Breast epithelium (tissue), 4 donors: ENCODE results near the gene ST3GAL6. TPM values are rescaled to one million over a fixed set of nuclear protein-coding genes. Genes with fewer than 3 reads are reported as not detected.

ENCODE experiments used
- DNase-seq, 2 donors: peaks; one replicate each; pipeline ENCODE4 v3.0.0-alpha.2; 2019; ENCODE audit warnings: low spot score in 2 of 2
- H3K27ac ChIP-seq, 2 donors: fragments of 200-600 bp; sonication (generic) in 1 of 2; one replicate each; pipeline ENCODE4 v1.5.1; 2016 to 2019; ENCODE audit warnings: mild to moderate bottlenecking in 1 of 2
- H3K27me3 ChIP-seq, 2 donors: fragments of 200-600 bp; sonication (generic) in 1 of 2; one replicate each; pipeline versions ENCODE4 v1.5.1 to v1.6.0; 2017 to 2019; ENCODE audit warnings: control low read depth in 1 of 2, mild to moderate bottlenecking in 1 of 2
- H3K36me3 ChIP-seq: fragments of 200-600 bp; one replicate; pipeline ENCODE4 v1.5.1; 2019
- H3K4me1 ChIP-seq, 2 donors: fragments of 200-600 bp; sonication (generic); one replicate each; pipeline ENCODE4 v1.5.1; 2016 to 2019; ENCODE audit warnings: control low read depth in 1 of 2
- H3K4me3 ChIP-seq, 3 donors: fragments of 200-600 bp; sonication (generic); 1 replicate in 2 of 3; 2 replicates in 1 of 3; pipeline ENCODE4 v1.5.1; 2016 to 2019; ENCODE audit warnings: mild to moderate bottlenecking in 3 of 3, moderate library complexity in 2 of 3
- H3K9me3 ChIP-seq, 2 donors: fragments of 200-600 bp; sonication (generic) in 1 of 2; one replicate each; pipeline ENCODE4 v1.5.1; 2016 to 2019; ENCODE audit warnings: control low read depth in 1 of 2
- CTCF ChIP-seq, 3 donors: fragments of 450-650 bp; IDR thresholded peaks; one replicate each; pipeline ENCODE4 v1.5.1; 2016 to 2017; ENCODE audit warnings: antibody characterized with exemption in 3 of 3, mild to moderate bottlenecking in 3 of 3, moderate library complexity in 3 of 3
- POLR2A ChIP-seq: fragments of 450-650 bp; IDR thresholded peaks from one replicate; pipeline ENCODE4 v1.6.1; 2016; ENCODE audit warnings: antibody characterized with exemption, mild to moderate bottlenecking, moderate library complexity
- POLR2AphosphoS5 ChIP-seq, 3 donors: sonication (generic); formaldehyde crosslinking; IDR thresholded peaks; one replicate each; pipeline ENCODE4 v1.6.1; 2017; ENCODE audit warnings: antibody characterized with exemption in 3 of 3
- intact Hi-C: fragments of 100-400 bp; cut with DNase I; formaldehyde crosslinking; loops from one replicate; pipeline ENCODE4 v1.15.1; 2023; ENCODE audit warnings: low total_unique reads
- total RNA-seq, 3 donors: library from RNA; depleted of rRNA; stranded (reverse); fragments of >200 nt; gene quantifications; one replicate each; pipeline ENCODE4 v1.1.0, GENCODE V29; 2016

Gene ST3GAL6
- total RNA-seq, 3 donors from 2014 or later: 16.1 to 52.6 (median 22.1) TPM

DNA sequence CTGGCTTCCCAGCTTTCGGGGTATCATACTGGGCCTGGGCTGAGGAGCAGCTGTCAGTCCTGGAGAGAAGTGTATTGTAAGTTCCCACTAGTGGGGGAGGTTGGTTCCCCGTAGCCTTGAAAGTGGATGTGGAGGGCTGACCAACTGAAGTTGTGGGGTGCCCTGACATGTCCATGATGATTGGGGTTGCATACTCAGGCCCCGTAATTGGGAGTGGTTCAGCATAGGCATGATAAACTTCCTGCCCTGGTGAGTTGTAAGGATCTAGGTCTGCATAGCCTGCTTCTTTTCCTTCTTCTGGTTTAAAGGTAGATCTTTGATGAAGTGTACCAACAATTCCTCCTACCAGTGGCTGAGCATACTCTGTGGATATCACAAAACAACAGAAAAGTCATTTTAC lies 36.3 kb downstream of the ST3GAL6 start:
- no peaks in the 10 kb centered on the region for H3K36me3 ChIP-seq
- no peak for DNase-seq
- TF ChIP-seq POLR2A (no peak), CTCF (IDR thresholded peaks at IDR 0.05) (no peak), POLR2AphosphoS5 (IDR thresholded peaks at IDR 0.05) (no peak)
- H3K27ac ChIP-seq: no peak overlapping the region
- intact Hi-C loops: no loop called here
- H3K27me3 ChIP-seq: no peaks in the 10 kb centered on the region
- H3K4me3 ChIP-seq: no peak overlapping the region
- no peaks in the 10 kb centered on the region for H3K4me1 ChIP-seq
- no peaks in the 10 kb centered on the region for H3K9me3 ChIP-seq

GRCh38 chr3:98800401-98800800 lies 37.3 kb downstream of the ST3GAL6 start:
- H3K27ac ChIP-seq: no peak overlapping the region

GRCh38 chr3:98801043-98801747 lies 38.1 kb downstream of the ST3GAL6 start:
- H3K4me1 ChIP-seq: no peaks in the 10 kb centered on the region
- TF ChIP-seq POLR2AphosphoS5 (IDR thresholded peaks at IDR 0.05) (no peak), CTCF (IDR thresholded peaks at IDR 0.05) (no peak), POLR2A (no peak)
- no peaks in the 10 kb centered on the region for H3K9me3 ChIP-seq
- no peaks in the 10 kb centered on the region for H3K36me3 ChIP-seq
- H3K27me3 ChIP-seq: no peaks in the 10 kb centered on the region
- DNase-seq: no peak
- H3K4me3 ChIP-seq: no peak overlapping the region
- no peak overlapping the region for H3K27ac ChIP-seq
- intact Hi-C loops: loop anchor here (5.0 to 10.0 kb wide), 2 partner anchors 46 to 199 kb away; no protein-coding TSS in a partner anchor

More at GRCh38 chr3:98800401-98800800, 37.3 kb downstream of the ST3GAL6 start:
- Histone ChIP-seq H3K4me1 (no peaks in the 10 kb centered on the region), H3K27me3 (no peaks in the 10 kb centered on the region), H3K4me3 (no peak overlapping the region), H3K9me3 (no peaks in the 10 kb centered on the region), H3K36me3 (no peaks in the 10 kb centered on the region)
- TF ChIP-seq CTCF (IDR thresholded peaks at IDR 0.05) (no peak), POLR2A (no peak)
- intact Hi-C loops: loop anchor here (5.0 to 10.0 kb wide), 2 partner anchors 46 to 198 kb away; no protein-coding TSS in a partner anchor
- no peak for DNase-seq

DNA sequence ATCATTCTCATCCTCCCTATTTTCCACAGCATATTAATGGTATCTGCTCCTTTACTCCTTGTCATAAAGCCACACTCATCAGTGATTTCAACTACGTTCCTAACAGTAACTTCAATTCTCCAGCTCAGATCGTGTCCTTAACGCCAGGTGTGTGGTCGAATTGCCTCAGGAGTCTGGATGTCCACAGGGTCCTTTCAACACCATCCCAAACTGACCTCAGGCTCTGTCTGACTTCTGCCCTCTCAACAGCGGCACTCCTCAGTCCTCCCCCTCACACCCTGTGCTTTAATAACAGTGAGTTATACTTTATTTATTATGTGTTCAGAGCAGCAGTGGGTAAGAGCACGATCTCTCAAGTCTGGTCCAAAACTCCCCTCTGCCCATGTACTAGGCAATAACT lies 42.4 kb downstream of the ST3GAL6 start:
- Histone ChIP-seq H3K27me3 (no peaks in the 10 kb centered on the region), H3K9me3 (no peaks in the 10 kb centered on the region), H3K36me3 (no peaks in the 10 kb centered on the region), H3K4me3 (no peak overlapping the region), H3K27ac (no peak overlapping the region), H3K4me1 (no peaks in the 10 kb centered on the region)
- intact Hi-C loops: loop anchor here (10.0 kb wide), 1 partner anchor 51 kb away; no protein-coding TSS in a partner anchor
- no peak for TF ChIP-seq CTCF (IDR thresholded peaks at IDR 0.05)
- TF ChIP-seq POLR2AphosphoS5 (IDR thresholded peaks at IDR 0.05): no peak
- TF ChIP-seq POLR2A: no peak
- DNase-seq: no peak

GRCh38 chr3:98806521-98806920 lies 43.4 kb downstream of the ST3GAL6 start:
- H3K4me1 ChIP-seq: no peaks in the 10 kb centered on the region
- H3K27me3 ChIP-seq: no peaks in the 10 kb centered on the region
- intact Hi-C loops: loop anchor here (10.0 kb wide), 1 partner anchor 52 kb away; no protein-coding TSS in a partner anchor
- TF ChIP-seq CTCF (IDR thresholded peaks at IDR 0.05) (no peak), POLR2A (no peak), POLR2AphosphoS5 (IDR thresholded peaks at IDR 0.05) (no peak)
- H3K9me3 ChIP-seq: no peaks in the 10 kb centered on the region
- H3K4me3 ChIP-seq: no peak overlapping the region
- DNase-seq: no peak
- no peak overlapping the region for H3K27ac ChIP-seq
- no peaks in the 10 kb centered on the region for H3K36me3 ChIP-seq
